DMS114 treated with DMSO at 0.1 percent for 48 hours (cell line): ENCODE data around the gene IGSF21.

Source experiments
- DNase-seq: peaks from one replicate; lab custom pipeline; 2025; ENCODE audit not compliant: unreplicated experiment; lab: John Stamatoyannopoulos, UW

IGSF21 gene

DNA sequence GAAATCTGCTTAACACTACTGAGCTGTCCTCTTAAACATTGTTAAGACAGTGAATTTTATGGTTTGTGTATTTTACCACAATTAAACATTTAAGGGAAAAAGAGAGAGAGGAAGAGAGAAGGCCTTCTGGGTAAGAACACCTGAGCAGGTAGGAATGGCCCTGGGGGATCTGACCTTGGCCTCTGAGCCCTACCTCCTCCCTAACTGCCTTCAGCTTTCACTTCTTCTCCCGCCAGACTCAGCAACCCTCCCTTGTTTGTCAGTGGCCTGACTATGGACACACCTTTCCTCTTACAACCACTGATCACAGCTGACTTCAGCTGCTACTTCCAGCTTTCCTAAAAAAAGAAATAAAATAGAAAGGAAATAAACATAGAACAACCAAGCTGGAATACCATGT lies 13.5 kb upstream of the IGSF21 start:
- DNase-seq = no peak

DNA sequence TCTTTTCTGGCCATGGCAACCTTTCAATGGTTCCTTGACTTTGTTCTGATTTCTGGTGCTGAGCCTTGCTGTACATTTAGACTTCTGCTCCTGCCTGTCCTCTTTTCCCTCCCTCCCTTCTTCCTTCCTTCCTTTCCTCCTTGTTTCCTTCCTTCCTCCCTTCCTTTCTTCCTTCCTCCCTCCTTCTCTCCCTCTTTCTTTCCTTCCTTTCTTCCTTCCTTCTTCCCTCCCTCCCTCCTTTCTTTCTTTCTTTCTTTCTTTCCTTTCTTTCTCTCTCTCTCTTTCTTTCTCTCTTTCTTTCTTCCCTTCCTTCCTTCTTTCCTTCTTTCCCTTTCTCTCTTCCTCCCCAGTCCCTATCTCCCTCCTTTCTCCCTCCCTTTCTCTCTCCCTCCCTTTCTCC lies 10.4 kb upstream of the IGSF21 start:
- DNase-seq = no peak

DNA sequence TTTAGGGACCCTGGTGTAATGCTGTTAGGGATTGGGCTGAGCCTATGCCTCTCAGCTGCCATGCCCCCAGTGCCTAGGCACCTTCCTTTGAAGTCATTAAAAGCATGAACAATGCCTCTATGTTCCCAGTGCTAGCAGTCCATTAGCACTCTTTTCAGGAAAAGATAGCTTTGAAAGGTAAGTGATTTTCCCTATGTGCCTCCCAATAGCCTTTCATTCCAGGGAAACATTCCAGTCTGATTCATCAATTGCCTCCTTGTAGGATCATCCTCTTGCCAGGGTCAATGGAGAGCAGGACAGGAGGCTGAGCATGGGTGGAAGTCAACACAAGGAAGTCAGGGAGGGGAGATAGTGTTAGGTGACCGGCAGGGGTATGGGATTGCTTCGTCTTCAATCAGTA lies 8.6 kb upstream of the IGSF21 start:
- no peak for DNase-seq

DNA sequence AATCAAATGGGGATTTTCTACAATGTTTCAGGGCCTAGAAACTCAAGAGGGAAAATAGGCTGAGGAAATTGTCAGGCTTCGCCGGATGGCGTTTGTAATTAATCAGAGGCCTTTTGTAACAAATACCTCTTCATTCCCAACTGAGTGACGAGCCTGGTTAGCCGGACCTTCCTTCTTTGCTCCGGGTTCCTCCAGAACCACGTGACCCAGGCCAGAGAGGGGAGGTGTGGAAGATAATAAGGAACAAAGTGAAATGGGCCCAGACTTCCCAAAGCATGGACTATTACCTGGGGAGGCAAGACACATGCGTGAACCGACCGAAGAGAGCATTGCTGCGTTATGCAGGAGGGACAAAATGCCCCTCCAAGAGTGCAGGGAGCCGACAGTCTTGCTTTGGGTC lies 7.5 kb upstream of the IGSF21 start:
- DNase-seq = no peak

DNA sequence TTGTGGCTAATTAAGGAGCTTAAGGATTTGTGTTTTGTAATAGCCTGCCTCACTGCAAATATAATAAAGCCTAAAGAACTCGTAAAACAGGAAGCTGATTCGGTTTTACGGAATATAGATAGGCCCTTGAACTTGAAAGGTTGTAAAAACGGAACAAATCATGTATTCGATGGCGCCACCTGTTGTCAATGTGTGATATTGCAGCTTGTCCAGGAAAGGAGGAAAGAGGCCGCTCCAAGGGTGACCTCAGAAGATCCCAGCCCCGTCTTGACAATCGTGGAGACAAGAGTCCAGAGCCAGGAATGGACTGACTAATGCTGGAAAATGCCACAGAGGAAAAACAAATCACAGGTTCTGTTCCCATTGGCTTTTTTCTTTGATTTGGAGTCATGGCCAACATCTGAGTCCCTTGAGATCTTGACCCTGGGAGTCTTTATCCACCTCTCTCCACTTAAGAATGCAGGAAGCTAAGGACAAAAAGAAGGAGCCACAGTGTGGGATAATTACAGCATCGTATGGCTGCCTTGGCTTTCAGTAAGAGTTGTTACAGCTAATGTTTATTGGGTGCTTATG lies 7.0 kb upstream of the IGSF21 start:
- DNase-seq = peak; percentile 33

DNA sequence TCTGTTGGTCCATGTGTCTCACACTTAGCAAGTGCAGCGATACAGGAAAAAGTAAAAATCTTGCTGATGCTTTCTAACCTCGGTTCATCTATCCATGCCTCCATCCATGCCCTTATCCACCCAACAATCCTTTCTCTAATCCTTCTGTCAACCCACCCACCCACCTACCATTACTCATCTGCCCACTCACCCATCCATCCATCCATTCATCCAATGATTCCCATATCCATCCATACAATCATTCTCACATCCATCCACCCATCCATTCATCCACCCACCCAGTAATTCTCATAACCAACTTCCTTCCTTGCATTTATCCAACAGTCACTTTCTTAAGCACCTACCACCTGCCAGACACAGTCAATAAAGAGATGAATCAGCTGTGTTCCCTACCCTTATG lies 6.1 kb upstream of the IGSF21 start:
- no peak for DNase-seq

DNA sequence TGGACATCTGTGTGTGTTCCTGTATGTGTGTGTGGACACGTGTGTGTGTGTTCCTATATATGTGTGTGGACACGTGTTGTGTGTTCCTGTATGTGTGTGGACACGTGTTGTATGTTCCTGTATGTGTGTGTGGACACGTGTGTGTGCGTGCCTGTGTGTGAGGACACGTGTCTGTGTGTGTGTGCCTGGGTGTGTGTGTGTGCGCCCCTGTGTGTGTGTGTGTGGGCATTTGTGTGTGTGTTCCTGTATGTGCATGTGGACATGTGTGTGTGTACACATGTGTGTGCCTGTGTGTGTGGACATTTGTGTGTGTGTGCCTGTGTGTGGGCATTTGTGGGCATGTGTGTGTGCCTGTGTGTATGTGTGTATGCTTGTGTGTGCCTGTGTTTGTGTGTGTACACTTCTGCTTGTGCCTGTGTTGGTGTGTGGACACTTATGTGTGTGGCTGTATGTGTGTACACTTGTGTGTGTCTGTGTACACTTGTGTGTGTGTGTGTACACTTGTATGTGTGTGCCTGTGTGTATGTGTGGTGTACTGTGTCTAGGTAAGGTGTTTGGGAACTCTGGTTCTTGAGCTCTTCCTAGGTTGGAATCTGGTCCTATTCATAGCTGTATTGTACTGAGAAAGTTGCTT lies 3.7 kb upstream of the IGSF21 start:
- DNase-seq = no peak

DNA sequence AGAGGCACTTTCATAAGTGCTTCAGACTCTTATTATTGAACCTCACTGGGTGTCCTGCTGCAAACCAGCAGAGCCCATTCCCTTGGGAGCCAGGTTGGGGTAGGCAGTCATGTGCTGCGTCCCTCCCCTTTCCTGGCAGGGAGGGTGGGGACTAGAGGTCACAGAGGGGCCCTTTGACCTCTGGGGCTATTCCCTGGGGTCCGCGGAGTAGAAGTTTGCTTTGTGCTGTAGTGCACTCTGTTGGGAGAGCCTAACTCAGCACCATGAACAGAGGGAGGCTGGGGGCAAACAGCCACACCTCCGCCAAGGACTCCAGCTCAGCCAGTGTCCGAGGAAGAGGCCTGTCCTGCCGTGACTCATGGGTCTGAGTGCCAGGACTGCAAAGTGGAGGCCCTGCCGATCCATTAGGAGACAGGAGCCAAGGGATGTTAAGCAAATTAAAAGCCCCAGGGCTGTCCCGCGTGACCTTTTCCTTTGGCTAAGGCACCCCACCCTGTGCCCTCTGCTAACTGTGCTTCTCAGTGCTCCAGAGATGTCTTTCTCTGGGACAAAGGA lies 3.0 kb upstream of the IGSF21 start:
- DNase-seq = no peak

DNA sequence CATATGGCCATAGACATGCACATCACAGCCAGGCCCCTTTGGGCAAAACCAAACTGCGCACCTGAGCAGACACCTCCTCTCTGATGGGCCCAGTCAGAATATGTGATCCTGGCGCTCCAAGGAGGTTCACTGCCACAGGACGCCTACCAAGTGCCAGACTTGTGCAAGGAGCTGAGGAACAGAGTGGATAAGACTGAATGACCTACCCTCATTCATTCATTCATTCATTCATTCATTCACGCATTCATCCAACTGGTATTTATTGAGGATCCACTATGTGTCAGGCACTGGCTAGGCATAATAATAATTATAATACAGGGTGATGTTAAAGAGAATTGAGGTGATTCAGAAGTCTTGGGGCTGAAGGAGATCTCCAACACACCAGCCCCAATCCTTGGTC lies 2.4 kb upstream of the IGSF21 start:
- DNase-seq = no peak

DNA sequence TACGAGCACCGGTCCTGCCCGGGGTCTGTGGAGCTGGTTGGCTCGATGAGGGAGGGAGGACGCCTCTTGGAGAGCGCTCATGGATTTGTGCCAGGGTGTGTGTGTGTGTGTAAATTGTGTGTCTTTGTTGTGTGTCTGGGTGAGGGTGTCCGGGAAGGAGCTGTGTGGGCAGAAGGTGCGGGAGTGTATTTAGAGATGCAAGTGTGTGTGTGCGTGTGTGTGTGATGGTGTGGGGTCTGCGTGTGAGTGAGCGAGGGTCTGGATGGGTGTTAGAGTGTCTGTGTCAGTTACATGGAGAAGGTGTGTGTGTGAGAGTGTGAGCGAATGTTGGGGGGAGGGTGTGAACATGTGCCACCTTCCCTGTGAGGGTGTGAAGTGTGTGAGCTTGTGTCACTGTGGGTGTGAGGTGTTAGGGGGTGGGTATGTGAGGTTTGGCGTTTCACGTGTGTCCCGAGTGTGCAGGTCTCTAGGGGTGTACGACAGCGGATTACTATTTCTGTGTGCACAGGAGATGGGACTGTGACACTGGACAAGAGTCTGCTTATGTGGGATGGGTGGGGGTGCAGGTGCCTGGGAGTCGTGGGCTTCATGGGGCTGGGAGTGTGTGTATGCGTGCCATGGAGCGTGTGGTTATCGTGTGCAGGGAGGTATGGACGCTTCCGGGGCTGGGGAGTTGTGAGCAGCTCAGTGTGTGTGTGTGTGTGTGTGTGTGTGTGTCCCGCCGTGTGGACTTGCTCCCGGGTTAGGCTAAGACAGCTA lies 880 bp downstream of the IGSF21 start:
- no peak for DNase-seq

DNA sequence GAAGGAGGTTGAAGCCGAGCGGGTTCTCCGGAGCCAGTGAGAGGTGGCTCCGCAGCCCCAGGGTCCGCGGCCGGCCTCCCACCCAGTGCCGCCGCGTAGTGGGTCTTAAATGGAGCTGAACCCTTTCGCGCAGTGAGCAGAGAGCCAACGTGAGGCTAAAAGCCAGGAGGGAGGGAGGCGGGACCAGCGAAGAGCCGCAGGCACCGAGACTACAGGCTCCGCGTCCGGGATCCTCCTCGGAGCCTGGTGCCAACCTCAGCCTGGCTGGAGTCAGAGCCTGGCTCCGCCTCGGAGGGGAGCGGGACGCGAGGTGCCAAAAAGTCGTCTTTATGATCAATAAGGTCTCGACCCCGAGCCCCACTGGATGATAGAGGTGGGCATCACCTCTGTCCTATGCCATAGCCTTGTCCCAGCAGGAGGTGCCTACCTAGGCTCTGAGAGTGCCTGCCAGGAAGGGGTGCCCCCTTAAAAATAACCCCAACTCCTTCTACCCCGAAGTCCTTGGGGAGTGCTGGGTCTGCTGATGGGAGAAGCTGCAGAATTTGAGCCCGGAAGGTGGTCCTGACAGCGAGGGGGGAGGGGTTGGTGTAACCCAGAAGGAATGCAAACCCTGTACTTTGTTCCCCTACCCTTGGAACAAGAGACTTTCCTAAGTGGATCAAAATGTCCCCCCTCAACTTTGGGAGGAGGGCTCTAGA lies 1.6 kb downstream of the IGSF21 start:
- DNase-seq = no peak

DNA sequence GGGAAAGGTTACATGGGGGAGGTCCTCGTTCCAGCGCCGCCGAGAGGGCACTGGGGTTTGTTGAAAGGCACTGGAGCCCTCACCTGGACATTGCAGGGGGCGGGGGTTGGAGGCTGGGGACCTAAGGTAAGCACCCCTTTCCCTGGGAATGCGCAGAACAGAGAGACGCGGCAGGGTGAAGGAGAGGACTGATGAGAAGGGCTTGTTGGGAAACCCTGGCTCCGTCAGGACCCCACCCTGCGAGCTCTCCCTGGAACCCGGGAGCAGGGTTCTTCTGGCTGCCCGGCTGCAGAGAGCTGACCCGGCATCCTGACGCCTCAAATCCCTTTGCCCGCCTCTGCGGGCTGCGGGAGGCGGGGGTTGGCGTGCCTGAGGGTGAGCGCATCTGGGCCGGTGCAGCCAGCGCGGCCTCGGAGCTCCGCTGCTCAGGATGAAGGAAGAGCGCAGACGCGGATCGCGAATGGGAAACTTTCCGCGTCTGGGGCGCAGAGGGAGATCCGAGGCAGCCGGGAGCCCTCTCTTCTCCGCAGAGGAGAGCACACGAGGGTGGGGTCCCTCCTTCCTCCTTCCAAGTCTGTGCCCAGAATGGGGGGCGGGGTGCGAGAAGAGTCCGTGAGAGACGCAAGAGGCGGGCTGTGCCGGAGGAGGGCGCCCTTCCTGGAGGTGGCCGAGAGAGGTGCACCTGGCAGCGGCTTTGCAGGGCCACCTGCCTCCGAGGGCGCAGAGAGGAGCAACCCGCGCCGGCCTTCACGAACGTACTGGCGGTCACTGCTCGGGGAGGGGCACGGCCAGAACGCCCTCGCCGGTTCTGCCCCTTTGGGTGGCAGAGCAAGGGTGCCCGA lies 2.4 kb downstream of the IGSF21 start:
- peak; percentile 25 for DNase-seq

DNA sequence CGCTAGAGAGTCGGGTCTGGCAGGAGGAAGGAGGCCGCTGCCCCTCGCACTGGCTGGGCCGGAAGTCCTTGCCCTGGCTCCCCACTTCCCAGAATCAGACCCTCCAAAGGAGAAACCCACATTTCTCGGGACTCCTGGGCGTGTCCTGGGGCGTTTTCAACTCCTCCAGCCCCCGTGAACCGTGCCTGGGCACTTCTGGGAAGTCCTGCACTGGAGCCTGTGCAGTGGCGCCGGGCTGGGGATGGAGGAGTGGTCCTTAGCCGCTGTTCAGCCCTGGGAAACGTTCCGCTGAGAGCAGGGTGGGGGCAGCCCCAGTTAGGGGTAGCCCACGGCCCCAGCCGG lies 3.0 kb downstream of the IGSF21 start:
- DNase-seq = no peak

DNA sequence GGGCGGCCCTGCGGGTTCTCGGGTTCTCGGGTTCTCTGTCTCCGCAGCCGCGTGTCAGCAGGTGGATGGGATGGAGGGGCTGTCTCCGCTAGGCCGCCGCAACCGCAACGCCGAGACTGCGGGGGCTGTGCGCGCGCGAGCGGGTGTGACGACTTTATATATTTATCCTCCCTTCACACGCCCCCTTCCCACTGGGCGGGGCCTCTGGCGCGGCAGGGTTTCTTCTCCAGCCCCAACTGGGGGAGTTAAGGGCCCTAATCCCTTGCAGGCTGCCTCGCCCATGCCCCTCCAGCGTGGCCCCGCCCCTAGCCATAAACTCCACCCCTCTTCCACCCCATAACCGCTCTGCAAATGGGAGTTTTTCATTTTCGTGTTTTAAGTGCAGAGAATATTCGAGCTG lies 3.4 kb downstream of the IGSF21 start:
- peak; percentile 10 for DNase-seq

DNA sequence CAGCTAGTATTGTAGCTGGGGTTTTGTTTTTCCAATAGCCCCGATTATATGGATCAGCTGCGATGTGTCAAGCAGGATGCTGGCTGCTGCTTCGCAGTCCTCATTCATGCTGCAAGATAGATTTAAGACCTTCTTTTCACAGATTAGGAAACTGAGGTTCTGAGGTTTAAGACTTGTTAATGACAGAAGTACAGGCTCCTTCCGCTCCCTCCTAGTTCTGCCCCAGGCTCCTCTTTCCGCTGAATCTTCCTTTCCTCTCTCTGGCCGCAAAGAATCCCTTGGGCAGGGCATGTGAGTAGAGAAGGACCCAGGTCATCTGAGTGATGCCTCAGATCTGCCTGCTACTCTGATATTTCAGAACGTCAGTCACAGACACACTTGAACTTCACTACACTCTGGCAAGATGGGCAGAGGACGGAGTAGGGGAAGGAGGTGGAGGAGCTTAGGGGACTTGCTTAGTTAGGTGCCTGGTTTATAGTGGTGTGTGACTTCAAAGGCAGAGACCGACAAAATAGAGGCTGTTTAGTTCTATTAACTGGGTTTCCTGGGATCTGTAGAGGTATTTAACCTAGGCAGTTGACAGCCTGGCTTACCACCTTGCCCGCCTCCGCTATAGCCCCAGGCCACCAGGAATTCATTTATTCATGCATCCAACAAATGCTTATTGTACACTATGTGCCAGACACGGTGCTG lies 4.2 kb downstream of the IGSF21 start:
- DNase-seq = no peak

DNA sequence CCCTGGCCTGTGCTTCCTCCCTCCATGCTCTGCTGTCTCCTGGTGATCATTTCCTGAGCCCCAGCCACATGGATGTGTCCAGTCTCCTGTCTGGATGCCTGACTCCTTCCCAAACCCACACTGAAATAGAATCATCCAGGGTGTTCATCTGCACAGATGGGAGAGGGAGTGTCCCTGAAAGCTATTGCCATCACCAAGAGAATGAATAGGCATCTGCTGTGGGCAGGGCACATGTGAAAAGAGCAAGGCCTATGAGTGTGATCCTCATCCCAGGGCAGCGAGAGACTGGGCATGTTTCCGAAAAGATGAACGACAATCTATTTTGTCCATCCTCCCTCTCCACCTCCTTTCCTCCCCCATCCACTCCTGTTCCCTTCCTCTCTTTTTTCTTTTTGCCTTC lies 5.0 kb downstream of the IGSF21 start:
- no peak for DNase-seq

DNA sequence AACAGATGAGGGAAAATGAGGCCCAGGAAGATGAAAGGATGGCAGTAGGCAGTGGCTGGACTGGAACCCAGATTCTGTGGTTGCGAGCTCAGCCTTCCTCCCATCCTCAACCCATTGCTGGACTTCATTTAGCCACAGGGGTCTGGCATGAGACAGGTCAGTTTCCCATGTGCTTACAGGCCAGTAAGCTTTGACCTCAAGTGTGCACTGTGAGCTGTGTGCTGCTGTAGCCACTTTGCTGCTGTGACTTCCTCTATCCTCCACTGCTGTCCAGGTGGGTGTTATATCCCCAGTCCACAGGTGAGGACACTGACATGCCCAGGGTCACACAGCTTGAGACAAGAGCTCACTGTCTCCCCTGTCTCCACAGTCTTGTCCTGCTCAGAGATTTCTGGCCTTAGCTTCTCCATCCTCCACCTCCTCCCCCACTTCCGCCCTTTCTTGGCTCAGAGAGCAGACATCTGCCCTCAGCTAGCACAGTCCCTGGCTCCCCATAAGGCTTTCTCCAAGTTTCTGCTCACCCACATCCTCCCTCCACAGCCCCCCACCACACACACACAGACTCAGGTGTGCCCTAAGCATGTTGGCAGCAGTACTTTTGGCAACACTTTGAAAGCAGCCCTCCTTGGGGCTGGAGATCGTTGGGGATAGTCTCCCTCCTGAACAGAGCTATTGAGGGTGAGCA lies 7.3 kb downstream of the IGSF21 start:
- DNase-seq = no peak

DNA sequence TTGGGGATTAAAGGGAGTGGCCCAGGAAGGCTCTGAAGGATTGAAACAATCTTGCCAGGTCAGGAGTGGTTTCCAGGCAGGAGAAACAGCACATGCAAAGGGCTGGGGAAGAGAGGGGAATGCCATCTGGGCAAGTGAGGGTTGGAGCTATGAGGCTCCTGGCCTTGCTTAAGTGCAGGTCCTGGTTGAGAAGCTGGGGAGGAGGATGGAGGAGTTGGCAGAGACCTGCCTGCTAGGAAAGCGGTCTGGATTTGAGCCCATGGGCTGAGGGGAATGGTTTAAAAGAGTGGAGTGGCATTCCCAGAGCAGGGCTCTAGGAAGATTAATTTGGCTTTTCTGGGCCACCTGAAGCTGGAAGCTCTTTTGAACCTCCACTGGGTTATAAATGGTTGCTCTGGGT lies 9.2 kb downstream of the IGSF21 start:
- no peak for DNase-seq

DNA sequence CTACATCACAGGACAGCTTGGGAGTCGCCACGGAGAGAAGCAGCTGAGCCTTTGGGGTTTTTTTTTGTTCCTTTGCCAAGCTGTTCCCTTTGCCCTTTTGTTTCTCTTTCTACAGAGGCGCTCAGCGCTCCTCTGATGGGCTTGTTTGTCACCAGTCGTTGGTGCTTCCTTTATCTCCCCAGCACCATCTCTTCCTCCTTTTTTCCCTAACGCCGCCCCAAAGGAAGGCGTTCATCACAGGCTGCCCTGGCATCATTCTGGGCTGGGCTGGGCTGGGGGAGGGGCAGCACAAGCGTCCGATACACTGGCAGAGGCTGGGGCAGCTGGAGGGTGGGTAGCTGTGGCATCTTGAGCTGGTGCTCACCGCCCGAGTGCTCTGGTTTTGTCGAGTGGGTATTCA lies 10.5 kb downstream of the IGSF21 start:
- DNase-seq = no peak

DNA sequence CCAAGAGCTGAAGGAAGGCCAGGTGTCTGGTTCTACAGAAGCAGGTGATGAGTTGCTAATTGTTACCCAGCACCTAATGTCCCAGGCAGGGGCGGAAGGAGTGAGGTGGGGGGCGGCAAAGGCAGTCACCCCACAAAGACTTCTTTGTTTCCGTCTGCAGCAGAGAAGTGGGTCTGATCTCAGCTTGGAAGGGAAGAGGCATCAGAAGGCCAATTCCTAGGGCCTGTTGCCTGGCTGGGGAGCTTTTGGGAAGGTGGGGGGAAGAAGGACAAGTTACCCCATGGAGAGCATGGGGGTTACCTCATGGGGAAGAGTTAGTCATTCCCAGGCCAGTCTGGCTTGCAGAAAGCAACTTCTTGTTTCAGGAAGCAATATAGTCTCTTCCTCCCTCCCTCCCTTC lies 10.9 kb downstream of the IGSF21 start:
- DNase-seq = no peak
